H1 (cell line): ENCODE results near the gene PITPNC1. TPM values are rescaled to one million over a fixed set of nuclear protein-coding genes. Genes with fewer than 3 reads are reported as not detected.

Experiments
- CTCF ChIA-PET: fragments of 300-600 bp; sonication (Branson Sonifier 250); formaldehyde crosslinking; loops from one replicate; lab custom pipeline; 2021; ENCODE audit not compliant: partially characterized antibody; lab: Charles Lee
- POLR2A ChIA-PET: fragments of 300-600 bp; sonication (Branson Sonifier 250); formaldehyde crosslinking; loops from one replicate; lab custom pipeline; 2021; ENCODE audit warnings: inconsistent platforms; ENCODE audit not compliant: partially characterized antibody; lab: Charles Lee
- DNase-seq, 2 experiments: peaks; one replicate each; pipeline versions ENCODE4 v3.0.0 to v3.0.0-alpha.2; 2010 to 2022; ENCODE audit warnings: low spot score in 2 of 2, low read depth in 1 of 2, mixed read lengths in 1 of 2
- FAIRE-seq: peaks from 2 replicates; lab custom pipeline; 2011; peaks lifted over from hg19 to GRCh38; lab: Jason Lieb, UNC
- H2AFZ ChIP-seq: 2 replicates; pipeline ENCODE4 v1.8.1; 2012; ENCODE audit warnings: low read length, inconsistent platforms
- H2AK5ac ChIP-seq: 2 replicates; pipeline ENCODE4 v1.6.1; 2013; ENCODE audit warnings: low read depth, low read length
- H2BK120ac ChIP-seq: replicated peaks from 2 replicates; pipeline ENCODE3; 2013; ENCODE audit warnings: low read depth, low read length, inconsistent platforms
- H2BK12ac ChIP-seq: 2 replicates; pipeline ENCODE4 v1.6.1; 2013; ENCODE audit warnings: low read depth, low read length
- H2BK15ac ChIP-seq: 2 replicates; pipeline ENCODE4 v1.6.1; 2013; ENCODE audit warnings: low read length
- H2BK20ac ChIP-seq: 2 replicates; pipeline ENCODE4 v1.6.1; 2013; ENCODE audit warnings: low read length
- H2BK5ac ChIP-seq: 2 replicates; pipeline ENCODE4 v1.6.1; 2013; ENCODE audit warnings: low read depth, low read length
- H3K14ac ChIP-seq: 2 replicates; pipeline ENCODE4 v1.6.1; 2013; ENCODE audit warnings: inconsistent platforms; ENCODE audit not compliant: insufficient read length
- H3K18ac ChIP-seq: 2 replicates; pipeline ENCODE4 v1.6.1; 2013; ENCODE audit warnings: low read length; ENCODE audit errors: extremely low read depth
- H3K23ac ChIP-seq: 2 replicates; pipeline ENCODE4 v1.6.1; 2013; ENCODE audit warnings: inconsistent platforms; ENCODE audit not compliant: insufficient read length
- H3K23me2 ChIP-seq: 2 replicates; pipeline ENCODE4 v1.6.1; 2013; ENCODE audit warnings: low read depth, low read length
- H3K27ac ChIP-seq: 2 replicates; pipeline ENCODE4 v1.6.1; 2011; ENCODE audit warnings: low read depth, low read length, inconsistent platforms
- H3K27me3 ChIP-seq, 4 experiments: replicated peaks in 1 of 4; 1 replicate in 1 of 4; 2 replicates in 3 of 4; pipeline versions ENCODE4 v1.6.1 to v1.8.1; 2011 to 2013; ENCODE audit warnings: low read length in 3 of 4, mild to moderate bottlenecking in 3 of 4, inconsistent platforms in 2 of 4, mixed read lengths in 2 of 4, moderate library complexity in 1 of 4; ENCODE audit not compliant: control insufficient read depth in 3 of 4, insufficient read depth in 3 of 4; ENCODE audit errors: extremely low read depth in 1 of 4
- H3K36me3 ChIP-seq, 4 experiments: 2 replicates each; pipeline versions ENCODE4 v1.6.1 to v1.8.1; 2011 to 2013; ENCODE audit warnings: mild to moderate bottlenecking in 4 of 4, low read length in 3 of 4, moderate library complexity in 2 of 4, control low read depth in 1 of 4, inconsistent platforms in 1 of 4; ENCODE audit not compliant: insufficient read depth in 4 of 4, control insufficient read depth in 2 of 4
- H3K4ac ChIP-seq: replicated peaks from 2 replicates; pipeline ENCODE3; 2013; ENCODE audit warnings: low read length, low read depth, mixed read lengths, inconsistent platforms; ENCODE audit not compliant: insufficient read length
- H3K4me1 ChIP-seq, 4 experiments: replicated peaks in 1 of 4; 1 replicate in 1 of 4; 2 replicates in 3 of 4; pipeline versions ENCODE4 v1.6.1 to v1.8.1; 2011 to 2013; ENCODE audit warnings: low read length in 3 of 4, inconsistent platforms in 2 of 4, mixed read lengths in 1 of 4; ENCODE audit not compliant: insufficient read depth in 4 of 4, control insufficient read depth in 3 of 4
- H3K4me2 ChIP-seq, 2 experiments: 2 replicates each; pipeline versions ENCODE4 v1.6.1 to v1.8.1; 2011 to 2013; ENCODE audit warnings: low read depth in 2 of 2, low read length in 2 of 2, control low read depth in 1 of 2, inconsistent platforms in 1 of 2, mild to moderate bottlenecking in 1 of 2; ENCODE audit not compliant: insufficient read depth in 1 of 2
- H3K4me3 ChIP-seq, 4 experiments: fragments of 200-600, 300-600 bp in 1 of 4; sonication (generic), shearing (Covaris generic), sonication (Bioruptor Twin) in 1 of 4; 2 replicates each; pipeline versions ENCODE4 v1.5.1 to v1.8.1; 2011 to 2016; ENCODE audit warnings: low read length in 4 of 4, low read depth in 3 of 4, control low read depth in 2 of 4, inconsistent platforms in 2 of 4, mild to moderate bottlenecking in 2 of 4, mixed read lengths in 1 of 4, moderate library complexity in 1 of 4; ENCODE audit not compliant: insufficient read depth in 2 of 4; ENCODE audit errors: extremely low read depth in 1 of 4
- H3K56ac ChIP-seq: replicated peaks from 2 replicates; pipeline ENCODE3; 2013; ENCODE audit warnings: low read depth, mild to moderate bottlenecking, mixed read lengths, low read length, inconsistent platforms; ENCODE audit not compliant: insufficient read length
- H3K79me1 ChIP-seq: 2 replicates; pipeline ENCODE4 v1.6.1; 2013; ENCODE audit warnings: low read depth, low read length, control low read depth
- H3K79me2 ChIP-seq, 2 experiments: 2 replicates each; pipeline versions ENCODE4 v1.6.1 to v1.8.1; 2012 to 2013; ENCODE audit warnings: low read length in 2 of 2, mild to moderate bottlenecking in 2 of 2, inconsistent platforms in 1 of 2; ENCODE audit not compliant: insufficient read depth in 2 of 2, control insufficient read depth in 1 of 2
- H3K9ac ChIP-seq, 4 experiments: replicated peaks in 1 of 4; 1 replicate in 1 of 4; 2 replicates in 3 of 4; pipeline versions ENCODE4 v1.6.1 to v1.8.1; 2011 to 2013; ENCODE audit warnings: low read depth in 3 of 4, low read length in 3 of 4, control low read depth in 2 of 4, mild to moderate bottlenecking in 2 of 4, moderate library complexity in 2 of 4, inconsistent platforms in 1 of 4; ENCODE audit errors: extremely low read depth in 1 of 4
- H3K9me3 ChIP-seq, 2 experiments: 2 replicates each; pipeline versions ENCODE4 v1.6.1 to v1.8.1; 2012 to 2013; ENCODE audit warnings: mild to moderate bottlenecking in 2 of 2, moderate library complexity in 2 of 2, control low read depth in 1 of 2, inconsistent platforms in 1 of 2, low read depth in 1 of 2, low read length in 1 of 2, mixed read lengths in 1 of 2; ENCODE audit not compliant: insufficient read depth in 2 of 2
- H4K20me1 ChIP-seq, 2 experiments: replicated peaks in 1 of 2; 2 replicates each; pipeline versions ENCODE3 to v1.8.1; 2011 to 2013; ENCODE audit warnings: inconsistent platforms in 2 of 2, low read length in 2 of 2, mild to moderate bottlenecking in 1 of 2; ENCODE audit not compliant: insufficient read depth in 2 of 2, control insufficient read depth in 1 of 2
- H4K5ac ChIP-seq: 2 replicates; pipeline ENCODE4 v1.6.1; 2013; ENCODE audit warnings: low read length, low read depth, mixed read lengths, inconsistent platforms; ENCODE audit not compliant: insufficient read length
- H4K8ac ChIP-seq: 2 replicates; pipeline ENCODE4 v1.8.0; 2013; ENCODE audit warnings: mild to moderate bottlenecking, moderate library complexity, low read length, inconsistent platforms; ENCODE audit not compliant: insufficient read depth; ENCODE audit errors: extremely low read depth
- H4K91ac ChIP-seq: replicated peaks from 2 replicates; pipeline ENCODE3; 2013; ENCODE audit warnings: low read length, mixed read lengths, inconsistent platforms; ENCODE audit not compliant: insufficient read length
- ASH2L ChIP-seq: fragments of 200-600, 300-600 bp; sonication (generic); IDR thresholded peaks from one replicate; pipeline ENCODE4 v1.7.1; 2017; ENCODE audit warnings: low read length
- BCL11A ChIP-seq, 2 experiments: IDR thresholded peaks; one replicate each; pipeline ENCODE4 v1.6.1; 2011; ENCODE audit warnings: low read depth in 2 of 2, low read length in 2 of 2, mild to moderate bottlenecking in 2 of 2
- EZH2 ChIP-seq: fragments of 200-600 bp; sonication (generic); IDR thresholded peaks from 2 replicates; pipeline ENCODE4 v1.7.1; 2012; ENCODE audit warnings: low read depth, mild to moderate bottlenecking, moderate library complexity, low read length, inconsistent platforms; ENCODE audit not compliant: severe bottlenecking
- GTF2F1 ChIP-seq: IDR thresholded peaks from 2 replicates; pipeline ENCODE4 v1.6.1; 2012; ENCODE audit warnings: low read depth, low read length, improper control_type of control experiment, borderline replicate concordance
- KDM1A ChIP-seq: fragments of 200-600, 300-600 bp; sonication (generic); IDR thresholded peaks from 2 replicates; pipeline ENCODE4 v1.7.1; 2016; ENCODE audit warnings: mild to moderate bottlenecking, low read length, borderline replicate concordance
- PHF8 ChIP-seq: fragments of 200-600 bp; sonication (generic); conservative IDR thresholded peaks from 2 replicates; pipeline ENCODE4 v1.7.1; 2012; ENCODE audit warnings: low read depth, mild to moderate bottlenecking, inconsistent platforms, low read length, moderate library complexity
- RAD21 ChIP-seq, 2 experiments: IDR thresholded peaks in 1 of 2; conservative IDR thresholded peaks in 1 of 2; 2 replicates each; pipeline ENCODE4 v1.6.1; 2011; ENCODE audit warnings: low read depth in 2 of 2, low read length in 2 of 2, improper control_type of control experiment in 1 of 2, inconsistent platforms in 1 of 2, mild to moderate bottlenecking in 1 of 2, moderate library complexity in 1 of 2
- RBBP5 ChIP-seq: IDR thresholded peaks from 2 replicates; pipeline ENCODE4 v1.7.1; 2012; ENCODE audit warnings: low read depth, mild to moderate bottlenecking, inconsistent platforms, low read length, moderate library complexity, borderline replicate concordance
- SIRT6 ChIP-seq: IDR thresholded peaks from one replicate; pipeline ENCODE4 v1.7.1; 2012; ENCODE audit warnings: low read length, inconsistent platforms
- TBP ChIP-seq: IDR thresholded peaks from 2 replicates; pipeline ENCODE4 v1.6.1; 2011; ENCODE audit warnings: low read depth, low read length, improper control_type of control experiment
- whole genome bisulfite sequencing, 2 experiments: shearing (Covaris generic) in 1 of 2; methylation state at CpG; one replicate each; pipeline versions ENCODE4 v1.1.6 to v1.1.7; 2013 to 2015; ENCODE audit warnings: low lambda C conversion rate in 2 of 2, mixed read lengths in 2 of 2, inconsistent platforms in 1 of 2, low coverage in 1 of 2, missing lambda C conversion rate in 1 of 2; ENCODE audit not compliant: insufficient replicate concordance in 2 of 2, insufficient coverage in 1 of 2, insufficient read length in 1 of 2; ENCODE audit errors: extremely low coverage in 1 of 2, missing lambda C conversion rate in 1 of 2; 5-methylcytosine and 5-hydroxymethylcytosine counted together
- polyA plus RNA-seq, 7 experiments: library from polyadenylated mRNA; depleted of rRNA in 3 of 7; stranded (reverse) in 5 of 7; unstranded in 2 of 7; fragments of >200 nt in 5 of 7; fragments of 200-250 nt in 2 of 7; gene quantifications; 1 replicate in 5 of 7; 2 replicates in 1 of 7; 4 replicates in 1 of 7; pipeline versions ENCODE4 v1.2.1 to v1.2.3, GENCODE V29; 2011 to 2013; ENCODE audit warnings: missing spikeins in 2 of 7, mixed read lengths in 2 of 7
- total RNA-seq: library from RNA; stranded (reverse); fragmentation: NEBNext Ultra II Directional; extraction: Animal tissue kit (Norgen Biotek cat#: 25700); gene quantifications from 2 replicates; pipeline ENCODE4 v1.2.1, GENCODE V29; 2021

Gene PITPNC1
- total and polyA plus RNA-seq, 2 of the 8 experiments (the other 6 are each of a cell fraction or from before 2014, with no cell fraction given): 17.6 to 54.7 TPM

DNA sequence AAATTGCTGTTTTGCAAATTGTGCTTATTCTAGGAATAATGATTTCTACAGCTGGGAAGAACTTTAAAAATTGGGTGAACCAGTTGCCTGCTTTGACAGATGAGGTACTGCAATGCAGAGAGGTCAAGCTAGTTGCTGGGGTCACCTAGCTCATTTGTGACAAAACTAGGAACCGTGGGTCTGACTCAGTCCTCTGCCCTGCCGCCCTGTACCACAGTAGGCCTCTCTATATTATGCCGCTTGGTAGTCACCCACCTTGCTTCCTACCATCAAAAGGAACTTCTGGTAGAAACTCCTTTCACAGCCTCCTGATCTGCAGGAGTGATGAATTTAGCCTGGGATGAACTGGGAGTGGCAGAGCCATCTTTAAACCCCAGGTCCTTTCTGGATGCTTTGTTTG, 105.7 kb downstream of the PITPNC1 start:
- Histone ChIP-seq H3K4ac (no peak overlapping the region), H2BK12ac (no peak overlapping the region), H2BK20ac (no peak overlapping the region), H4K20me1 (no peaks in the 10 kb centered on the region), H2BK120ac (no peak overlapping the region), H4K5ac (no peak overlapping the region), H3K36me3 (no peaks in the 10 kb centered on the region), H3K4me1 (peaks cover 0 to 13% (median 5%) of the 10 kb centered on the region in 4 experiments; a peak in 5 of 7 replicates), H3K23ac (no peak overlapping the region), H3K9me3 (no peaks in the 10 kb centered on the region), H4K91ac (no peak overlapping the region), H3K4me2 (no peak overlapping the region), H2AK5ac (no peak overlapping the region), H2AFZ (no peak overlapping the region), H3K27me3 (no peaks in the 10 kb centered on the region), H2BK15ac (no peak overlapping the region), H4K8ac (no peak overlapping the region), H3K56ac (no peak overlapping the region), H3K4me3 (no peak overlapping the region), H3K23me2 (no peaks in the 10 kb centered on the region), H3K14ac (no peak overlapping the region), H3K79me2 (peaks cover 0 to 73% of the 10 kb centered on the region in 2 experiments; a peak in 3 of 4 replicates), H3K18ac (no peak overlapping the region), H3K9ac (no peak overlapping the region), H3K27ac (no peak overlapping the region), H3K79me1 (peaks cover 7% of the 10 kb centered on the region; the same call in 1 of the 2 replicates), H2BK5ac (no peak overlapping the region)
- no peak for DNase-seq
- TF ChIP-seq PHF8 (no peak), TBP (no peak), ASH2L (no peak), RAD21 (IDR thresholded peaks at IDR 0.05 in 1 of 2, conservative IDR thresholded peaks at IDR 0.05 in 1 of 2; ENCODE audit: low read depth in 2 of 2, low read length in 2 of 2) (no peak), RBBP5 (no peak), EZH2 (no peak), SIRT6 (no peak), KDM1A (no peak), GTF2F1 (no peak), BCL11A (IDR thresholded peaks at IDR 0.05; ENCODE audit: low read depth in 2 of 2, low read length in 2 of 2) (no peak)
- WGBS, 2 experiments: 72% methylated on average over 3 of the region's 3 CpGs; no CpG with 5 or more reads in 1 of the 2 experiments
- ChIA-PET POLR2A (no interaction called here), CTCF (interaction anchor here (0.5 to 1.6 kb wide), 6 partner anchors 10 to 120 kb away, joined by 3 to 5 read pairs (median 3); no protein-coding TSS in a partner anchor)
- no peak for FAIRE-seq
